Spleen (tissue), 11 donors: Measurements from ENCODE around the gene ASTN1. TPM values are rescaled to one million over a fixed set of nuclear protein-coding genes. Genes with fewer than 3 reads are reported as not detected.

Experiments
- DNase-seq: peaks from one replicate; pipeline ENCODE4 v3.0.0-alpha.2; 2020
- H3K27ac ChIP-seq, 8 donors: fragments of 200-600 bp; sonication (generic) in 7 of 8; 1 replicate in 4 of 8; 2 replicates in 4 of 8; pipeline versions ENCODE4 v1.5.0 to v1.8.0; 2016 to 2021; ENCODE audit warnings: inconsistent platforms in 4 of 8, mild to moderate bottlenecking in 4 of 8, moderate library complexity in 1 of 8
- H3K27me3 ChIP-seq, 7 donors: fragments of 200-600 bp; sonication (generic) in 6 of 7; replicated peaks in 1 of 7; 1 replicate in 4 of 7; 2 replicates in 3 of 7; pipeline versions ENCODE4 v1.5.0 to v1.8.0; 2016 to 2021; ENCODE audit warnings: inconsistent platforms in 3 of 7, mild to moderate bottlenecking in 1 of 7
- H3K36me3 ChIP-seq, 6 donors: fragments of 200-600 bp; sonication (generic) in 5 of 6; 1 replicate in 4 of 6; 2 replicates in 2 of 6; pipeline versions ENCODE4 v1.5.0 to v1.8.0; 2016 to 2021; ENCODE audit warnings: inconsistent platforms in 2 of 6
- H3K4me1 ChIP-seq, 6 donors: fragments of 200-600 bp; sonication (generic) in 5 of 6; 1 replicate in 3 of 6; 2 replicates in 3 of 6; pipeline versions ENCODE4 v1.5.0 to v1.8.0; 2016 to 2021; ENCODE audit warnings: inconsistent platforms in 3 of 6
- H3K4me3 ChIP-seq, 8 donors: fragments of 200-600 bp; sonication (generic) in 7 of 8; 1 replicate in 4 of 8; 2 replicates in 4 of 8; pipeline versions ENCODE4 v1.5.0 to v1.8.0; 2016 to 2021; ENCODE audit warnings: inconsistent platforms in 4 of 8, mild to moderate bottlenecking in 4 of 8, moderate library complexity in 2 of 8
- H3K9me3 ChIP-seq, 8 donors: fragments of 200-600 bp; sonication (generic) in 7 of 8; 1 replicate in 4 of 8; 2 replicates in 4 of 8; pipeline versions ENCODE4 v1.5.0 to v1.8.0; 2016 to 2021; ENCODE audit warnings: inconsistent platforms in 4 of 8
- POLR2A ChIP-seq, 3 donors: fragments of 450-650 bp; IDR thresholded peaks; one replicate each; pipeline ENCODE4 v1.5.1; 2017; ENCODE audit warnings: antibody characterized with exemption in 3 of 3, mild to moderate bottlenecking in 1 of 3
- POLR2AphosphoS5 ChIP-seq, 3 donors: sonication (generic); formaldehyde crosslinking; IDR thresholded peaks; one replicate each; pipeline ENCODE4 v1.5.1; 2017; ENCODE audit warnings: antibody characterized with exemption in 3 of 3
- WGBS, 5 donors: extraction: QIAGEN DNeasy Blood & Tissue Kit in 3 of 5; methylation state at CpG; one replicate each; pipeline versions ENCODE4 v1.1.5 to v1.1.7; 2013 to 2018; 5-methylcytosine and 5-hydroxymethylcytosine counted together
- intact Hi-C: fragments of 100-400 bp; cut with DNase I; formaldehyde crosslinking; loops from one replicate; pipeline ENCODE4 v1.15.0; 2023; ENCODE audit warnings: low total_unique reads
- polyA plus RNA-seq, 3 donors: library from polyadenylated mRNA; stranded (reverse); fragments of 200-250 nt; gene quantifications; one replicate each; pipeline ENCODE4 v1.2.1, GENCODE V29; 2013
- total RNA-seq, 7 donors: library from RNA; depleted of rRNA in 3 of 7; stranded (reverse); fragments of >200 nt in 3 of 7; fragmentation: NEBNext Ultra II Directional in 4 of 7; extraction: Animal tissue kit (Norgen Biotek cat#: 25700) in 4 of 7; gene quantifications; one replicate each; pipeline versions ENCODE4 v1.1.0 to v1.2.1, GENCODE V29; 2016 to 2021
- TF ChIP-seq, protein P1 (sequence below), 11 experiments: fragments of 200-600 bp in 7 of 11; fragments of 450-650 bp in 4 of 11; sonication (generic) in 4 of 11; IDR thresholded peaks in 8 of 11; conservative IDR thresholded peaks in 3 of 11; 1 replicate in 7 of 11; 2 replicates in 4 of 11; pipeline versions ENCODE4 v1.4.0 to v1.8.0; 2016 to 2021; ENCODE audit warnings: antibody characterized with exemption in 11 of 11, inconsistent platforms in 4 of 11, mild to moderate bottlenecking in 1 of 11
- donor health status: healthy with polysubstance abuse.
- donor health status: DM: no; HTN: no; CAD: no; lungs with moderate emphysema.
- donor health status: DM: no; HTN: no; CAD: no.
- donor health status: Bipolar disorder and iron deficiency.
- donor health status: healthy.
- donor health status: DM: no; HTN: no; CAD: no.
- donor health status: DM: yes; HTN: yes; CAD: no.

Gene ASTN1
- total and polyA plus RNA-seq, 10 donors: 0.56 to 7.5 (median 4.2) TPM

GRCh38 chr1:176939993-176940392, 224.5 kb downstream of the ASTN1 start:
- H3K4me1 ChIP-seq: no peaks in the 10 kb centered on the region
- intact Hi-C loops: no loop called here
- H3K36me3 ChIP-seq: no peaks in the 10 kb centered on the region
- WGBS, 5 donors: 67 to 78% (median 74%) methylated on average over 2 of the region's 2 CpGs
- H3K9me3 ChIP-seq: peaks cover 0 to 13% (median 7%) of the 10 kb centered on the region in 8 donors
- no peak for DNase-seq
- H3K27ac ChIP-seq: no peak overlapping the region
- no peak for TF ChIP-seq POLR2AphosphoS5 (IDR thresholded peaks at IDR 0.05)
- TF ChIP-seq, protein P1, sequence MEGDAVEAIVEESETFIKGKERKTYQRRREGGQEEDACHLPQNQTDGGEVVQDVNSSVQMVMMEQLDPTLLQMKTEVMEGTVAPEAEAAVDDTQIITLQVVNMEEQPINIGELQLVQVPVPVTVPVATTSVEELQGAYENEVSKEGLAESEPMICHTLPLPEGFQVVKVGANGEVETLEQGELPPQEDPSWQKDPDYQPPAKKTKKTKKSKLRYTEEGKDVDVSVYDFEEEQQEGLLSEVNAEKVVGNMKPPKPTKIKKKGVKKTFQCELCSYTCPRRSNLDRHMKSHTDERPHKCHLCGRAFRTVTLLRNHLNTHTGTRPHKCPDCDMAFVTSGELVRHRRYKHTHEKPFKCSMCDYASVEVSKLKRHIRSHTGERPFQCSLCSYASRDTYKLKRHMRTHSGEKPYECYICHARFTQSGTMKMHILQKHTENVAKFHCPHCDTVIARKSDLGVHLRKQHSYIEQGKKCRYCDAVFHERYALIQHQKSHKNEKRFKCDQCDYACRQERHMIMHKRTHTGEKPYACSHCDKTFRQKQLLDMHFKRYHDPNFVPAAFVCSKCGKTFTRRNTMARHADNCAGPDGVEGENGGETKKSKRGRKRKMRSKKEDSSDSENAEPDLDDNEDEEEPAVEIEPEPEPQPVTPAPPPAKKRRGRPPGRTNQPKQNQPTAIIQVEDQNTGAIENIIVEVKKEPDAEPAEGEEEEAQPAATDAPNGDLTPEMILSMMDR (IDR thresholded peaks at IDR 0.05 in 8 of 11, conservative IDR thresholded peaks at IDR 0.05 in 3 of 11): no peak
- no peak for TF ChIP-seq POLR2A (IDR thresholded peaks at IDR 0.05)
- no peak overlapping the region for H3K4me3 ChIP-seq
- H3K27me3 ChIP-seq: no peaks in the 10 kb centered on the region

GRCh38 chr1:176938375-176938774, 226.1 kb downstream of the ASTN1 start:
- TF ChIP-seq POLR2A (IDR thresholded peaks at IDR 0.05) (no peak), POLR2AphosphoS5 (IDR thresholded peaks at IDR 0.05) (no peak)
- TF ChIP-seq, protein P1 (IDR thresholded peaks at IDR 0.05 in 8 of 11, conservative IDR thresholded peaks at IDR 0.05 in 3 of 11): no peak
- 67 to 86% (median 84%) methylated on average over 1 of the region's 1 CpG for WGBS, 5 donors
- no peak overlapping the region for H3K4me3 ChIP-seq
- no peak for DNase-seq
- H3K27ac ChIP-seq: no peak overlapping the region
- intact Hi-C loops: no loop called here
- no peaks in the 10 kb centered on the region for H3K27me3 ChIP-seq
- no peaks in the 10 kb centered on the region for H3K4me1 ChIP-seq
- peaks cover 0 to 13% (median 7%) of the 10 kb centered on the region in 8 donors for H3K9me3 ChIP-seq
- no peaks in the 10 kb centered on the region for H3K36me3 ChIP-seq

DNA sequence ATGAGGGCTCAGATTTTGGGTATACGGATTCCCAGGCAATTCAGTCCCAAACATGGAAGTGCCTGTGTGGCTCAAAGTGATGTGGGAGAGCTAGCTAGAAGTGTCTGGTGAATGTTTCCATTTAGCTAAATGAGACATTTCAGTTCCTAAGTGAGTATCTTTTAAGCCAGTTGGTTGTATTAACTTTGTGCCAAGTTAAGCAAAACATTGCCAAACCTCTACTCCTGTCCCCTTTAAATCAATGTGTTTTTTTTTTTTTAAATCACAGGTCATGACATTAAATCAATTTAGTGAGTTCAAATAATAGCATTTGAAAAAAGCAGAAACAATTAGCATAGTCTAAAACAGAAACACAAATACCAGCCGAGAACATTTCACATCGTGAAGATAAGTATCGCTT, 230.1 kb downstream of the ASTN1 start:
- 90 to 95% (median 94%) methylated on average over 4 of the region's 4 CpGs for WGBS, 5 donors
- no peak for TF ChIP-seq POLR2A (IDR thresholded peaks at IDR 0.05)
- intact Hi-C loops: no loop called here
- Histone ChIP-seq H3K36me3 (no peaks in the 10 kb centered on the region), H3K27me3 (no peaks in the 10 kb centered on the region), H3K4me1 (no peaks in the 10 kb centered on the region), H3K4me3 (no peak overlapping the region), H3K27ac (no peak overlapping the region), H3K9me3 (no peaks in the 10 kb centered on the region)
- DNase-seq: no peak

DNA sequence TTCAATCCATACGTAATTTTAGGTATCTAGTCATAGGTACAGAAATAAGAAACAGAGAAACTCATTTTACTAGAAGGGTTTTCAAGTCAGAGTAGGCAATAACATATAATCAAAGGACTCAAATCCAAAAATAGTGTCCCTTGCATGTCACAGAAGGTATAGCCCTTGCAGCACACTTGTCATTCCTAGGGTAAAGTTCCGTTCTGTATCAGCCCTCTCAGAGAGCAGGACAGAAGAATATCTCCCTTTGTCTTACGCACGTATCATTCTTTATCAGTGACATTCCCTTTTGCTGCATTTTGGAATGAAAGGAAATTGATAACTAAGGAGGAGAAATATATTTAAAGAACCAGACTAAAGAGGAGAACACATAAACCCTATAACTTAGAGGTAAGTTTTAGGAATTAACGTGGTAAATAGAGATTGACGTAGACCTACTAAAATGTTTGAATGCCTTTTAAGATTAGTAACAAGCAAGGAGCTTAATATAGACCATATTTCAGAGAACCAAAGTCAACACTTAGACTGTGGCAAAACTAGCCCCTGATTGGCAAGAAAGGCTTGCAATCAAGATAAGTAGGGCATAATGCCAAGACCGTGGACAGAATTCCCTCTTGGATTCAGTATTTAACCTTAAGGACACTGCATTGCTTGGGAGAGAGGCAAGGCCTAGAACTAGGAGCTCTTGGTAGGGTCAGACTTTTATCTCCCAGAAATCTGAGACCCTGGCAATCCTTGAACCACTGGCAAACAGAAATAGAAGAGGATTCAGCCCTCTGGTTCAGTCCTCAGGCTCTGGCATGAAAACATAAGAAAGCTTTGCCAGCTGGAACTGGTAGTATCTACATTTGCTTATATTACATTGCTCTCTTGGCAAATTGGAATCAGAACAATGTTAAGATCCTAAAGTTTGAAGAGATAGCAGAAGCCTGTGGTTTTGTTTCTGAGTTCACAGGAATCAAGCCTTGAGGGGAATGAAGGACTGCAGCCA, 232.1 kb downstream of the ASTN1 start:
- 78 to 92% (median 85%) methylated on average over 7 of the region's 7 CpGs for WGBS, 5 donors

DNA sequence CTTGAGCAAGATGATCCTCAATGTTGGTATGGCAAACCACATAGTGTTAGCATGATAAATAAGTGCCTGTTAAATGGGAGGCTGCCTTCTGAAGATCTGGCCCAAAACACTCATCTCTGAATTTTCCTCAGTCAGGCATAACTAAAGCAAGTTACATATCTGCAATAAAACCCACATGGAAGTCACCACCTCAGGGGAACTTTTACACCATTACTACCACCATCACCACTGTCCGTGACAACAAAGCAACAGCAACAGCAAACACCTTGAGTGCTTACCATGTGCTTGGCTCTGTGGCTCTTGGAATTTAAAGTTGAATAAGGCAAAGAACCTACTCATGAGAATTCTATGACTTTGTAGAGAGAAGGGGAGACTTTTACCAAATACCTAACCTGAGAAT, 233.0 kb downstream of the ASTN1 start:
- Histone ChIP-seq H3K27ac (no peak overlapping the region), H3K4me1 (no peaks in the 10 kb centered on the region), H3K9me3 (no peaks in the 10 kb centered on the region), H3K4me3 (no peak overlapping the region), H3K36me3 (no peaks in the 10 kb centered on the region), H3K27me3 (no peaks in the 10 kb centered on the region)
- no peak for DNase-seq
- intact Hi-C loops: no loop called here
- TF ChIP-seq POLR2AphosphoS5 (IDR thresholded peaks at IDR 0.05) (no peak), POLR2A (IDR thresholded peaks at IDR 0.05) (no peak)
- TF ChIP-seq, protein P1 (IDR thresholded peaks at IDR 0.05 in 8 of 11, conservative IDR thresholded peaks at IDR 0.05 in 3 of 11): no peak
- 83 to 95% (median 89%) methylated on average over 1 of the region's 1 CpG for WGBS, 5 donors

More for the DNA sequence above, 232.1 kb downstream of the ASTN1 start:
- no peaks in the 10 kb centered on the region for H3K27me3 ChIP-seq
- no peak overlapping the region for H3K27ac ChIP-seq
- no peaks in the 10 kb centered on the region for H3K36me3 ChIP-seq
- no peak overlapping the region for H3K4me3 ChIP-seq
- DNase-seq: no peak
- intact Hi-C loops: no loop called here
- TF ChIP-seq POLR2AphosphoS5 (IDR thresholded peaks at IDR 0.05): no peak
- no peaks in the 10 kb centered on the region for H3K4me1 ChIP-seq
- H3K9me3 ChIP-seq: no peaks in the 10 kb centered on the region
